WTC11 (cell line): ENCODE results near the gene CEP78. TPM values are rescaled to one million over a fixed set of nuclear protein-coding genes. Genes with fewer than 3 reads are reported as not detected.

ENCODE experiments used
- ATAC-seq: fragments of 200-7000 bp; cut with Tn5 transposase; 2 replicates; pipeline ENCODE4 v1.10.0; 2021; ENCODE audit warnings: mild to moderate bottlenecking, moderate library complexity
- CTCF ChIA-PET: fragments of 300-600 bp; sonication (Branson Sonifier 250); formaldehyde crosslinking; loops from one replicate; lab custom pipeline; 2021; ENCODE audit warnings: antibody characterized with exemption; lab: Charles Lee
- POLR2A ChIA-PET: fragments of 350-600 bp; sonication (Branson Sonifier 250); formaldehyde crosslinking; loops from one replicate; lab custom pipeline; 2021; ENCODE audit warnings: antibody characterized with exemption; lab: Charles Lee
- DNase-seq: peaks from one replicate; pipeline ENCODE4 v3.0.0; 2021; ENCODE audit warnings: low spot score
- H3K27ac Mint-ChIP-seq: 2 replicates; pipeline ENCODE4 v1.8.0; 2021; ENCODE audit warnings: mixed read lengths
- H3K27me3 Mint-ChIP-seq: 2 replicates; pipeline ENCODE4 v1.8.0; 2021; ENCODE audit warnings: low read depth, mild to moderate bottlenecking, moderate library complexity, mixed read lengths
- H3K36me3 Mint-ChIP-seq: 2 replicates; pipeline ENCODE4 v1.8.0; 2021; ENCODE audit warnings: mixed read lengths
- H3K4me1 Mint-ChIP-seq: 2 replicates; pipeline ENCODE4 v1.8.0; 2022; ENCODE audit warnings: mixed read lengths
- H3K4me3 Mint-ChIP-seq: 2 replicates; pipeline ENCODE4 v1.8.0; 2021; ENCODE audit warnings: mild to moderate bottlenecking, moderate library complexity, mixed read lengths
- H3K9me3 Mint-ChIP-seq: 2 replicates; pipeline ENCODE4 v1.8.0; 2021; ENCODE audit warnings: mixed read lengths
- ATF2 ChIP-seq: sonication (generic); formaldehyde crosslinking; IDR thresholded peaks from 2 replicates; pipeline ENCODE4 v1.8.1; 2022; ENCODE audit warnings: low read depth, missing genetic modification reagents, borderline replicate concordance
- CBFB ChIP-seq: sonication (generic); formaldehyde crosslinking; IDR thresholded peaks from 2 replicates; pipeline ENCODE4 v1.8.1; 2022; ENCODE audit warnings: mild to moderate bottlenecking, low read depth, missing genetic modification reagents
- CDX4 ChIP-seq: fragments of 250-450 bp; sonication (Bioruptor Pico); IDR thresholded peaks from 2 replicates; pipeline ENCODE4 v1.9.0; 2021; ENCODE audit warnings: moderate library complexity, mild to moderate bottlenecking, inconsistent platforms, borderline replicate concordance
- E2F4 ChIP-seq: sonication (generic); formaldehyde crosslinking; IDR thresholded peaks from 2 replicates; pipeline ENCODE4 v1.8.1; 2022; ENCODE audit warnings: low read depth, mild to moderate bottlenecking, moderate library complexity, missing genetic modification reagents, borderline replicate concordance
- ETV6 ChIP-seq: sonication (generic); formaldehyde crosslinking; IDR thresholded peaks from 2 replicates; pipeline ENCODE4 v1.8.1; 2022; ENCODE audit warnings: mild to moderate bottlenecking, missing genetic modification reagents
- FOXK1 ChIP-seq: sonication (generic); formaldehyde crosslinking; IDR thresholded peaks from 2 replicates; pipeline ENCODE4 v1.8.0; 2022; ENCODE audit warnings: mild to moderate bottlenecking, moderate library complexity, missing genetic modification reagents
- FOXP4 ChIP-seq: sonication (generic); formaldehyde crosslinking; IDR thresholded peaks from 2 replicates; pipeline ENCODE4 v1.8.0; 2022; ENCODE audit warnings: mild to moderate bottlenecking, missing genetic modification reagents
- GABPB1 ChIP-seq: sonication (generic); formaldehyde crosslinking; IDR thresholded peaks from 2 replicates; pipeline ENCODE4 v1.8.1; 2023; ENCODE audit warnings: mild to moderate bottlenecking, missing genetic modification reagents
- GTF2I ChIP-seq: fragments of 250-450 bp; sonication (Bioruptor Pico); conservative IDR thresholded peaks from 2 replicates; pipeline ENCODE4 v1.4.0; 2021; ENCODE audit warnings: mild to moderate bottlenecking
- HMGA2 ChIP-seq: fragments of 250-450 bp; sonication (Bioruptor Pico); IDR thresholded peaks from 2 replicates; pipeline ENCODE4 v1.4.0; 2021; ENCODE audit warnings: mild to moderate bottlenecking, moderate library complexity
- MYBL2 ChIP-seq: sonication (generic); formaldehyde crosslinking; IDR thresholded peaks from 2 replicates; pipeline ENCODE4 v1.8.1; 2023; ENCODE audit warnings: mild to moderate bottlenecking, moderate library complexity, missing genetic modification reagents
- NFATC4 ChIP-seq: fragments of 250-450 bp; sonication (Bioruptor Pico); IDR thresholded peaks from 2 replicates; pipeline ENCODE4 v1.9.0; 2021; ENCODE audit warnings: mild to moderate bottlenecking
- NR1H2 ChIP-seq: sonication (generic); formaldehyde crosslinking; IDR thresholded peaks from 2 replicates; pipeline ENCODE4 v1.9.0; 2021; ENCODE audit warnings: mild to moderate bottlenecking, moderate library complexity, missing genetic modification reagents
- OVOL2 ChIP-seq: fragments of 250-450 bp; sonication (Bioruptor Pico); IDR thresholded peaks from 2 replicates; pipeline ENCODE4 v1.9.0; 2021; ENCODE audit warnings: mild to moderate bottlenecking, borderline replicate concordance
- PRRX2 ChIP-seq: fragments of 250-450 bp; sonication (Bioruptor Pico); IDR thresholded peaks from 2 replicates; pipeline ENCODE4 v1.8.0; 2021; ENCODE audit warnings: mild to moderate bottlenecking
- SMAD4 ChIP-seq: sonication (generic); formaldehyde crosslinking; IDR thresholded peaks from 2 replicates; pipeline ENCODE4 v1.8.0; 2022; ENCODE audit warnings: mild to moderate bottlenecking, missing genetic modification reagents
- ZBTB43 ChIP-seq: sonication (generic); formaldehyde crosslinking; IDR thresholded peaks from 2 replicates; pipeline ENCODE4 v1.8.1; 2023; ENCODE audit warnings: mild to moderate bottlenecking, missing genetic modification reagents
- ZNF219 ChIP-seq: sonication (generic); formaldehyde crosslinking; IDR thresholded peaks from 2 replicates; pipeline ENCODE4 v1.8.0; 2023; ENCODE audit warnings: missing genetic modification reagents, mild to moderate bottlenecking, borderline replicate concordance
- ZNF263 ChIP-seq: sonication (generic); formaldehyde crosslinking; IDR thresholded peaks from 2 replicates; pipeline ENCODE4 v1.8.1; 2022; ENCODE audit warnings: low read depth, mild to moderate bottlenecking, moderate library complexity, missing genetic modification reagents
- ZNF396 ChIP-seq: fragments of 250-450 bp; sonication (Bioruptor Pico); IDR thresholded peaks from 2 replicates; pipeline ENCODE4 v1.8.0; 2021; ENCODE audit warnings: mild to moderate bottlenecking, moderate library complexity, borderline replicate concordance
- ZNF671 ChIP-seq: fragments of 250-450 bp; sonication (Bioruptor Pico); IDR thresholded peaks from 2 replicates; pipeline ENCODE4 v1.8.0; 2021; ENCODE audit warnings: mild to moderate bottlenecking
- total RNA-seq: library from RNA; stranded (reverse); gene quantifications from 3 replicates; pipeline ENCODE4 v1.2.3, GENCODE V29; 2021
- TF ChIP-seq, protein P1 (sequence below): fragments of 250-450 bp; sonication (Bioruptor Pico); IDR thresholded peaks from 2 replicates; pipeline ENCODE4 v2.1.2; 2022; ENCODE audit warnings: mild to moderate bottlenecking, moderate library complexity
- TF ChIP-seq, protein P2 (sequence below): sonication (generic); formaldehyde crosslinking; IDR thresholded peaks from 2 replicates; pipeline ENCODE4 v1.8.1; 2023; ENCODE audit warnings: mild to moderate bottlenecking, missing genetic modification reagents, borderline replicate concordance

Gene CEP78
- total RNA-seq, 1 experiment from 2014 or later = 42.0 TPM

- TF ChIP-seq HMGA2 (no peak), SMAD4 (CRISPR knock-in tag) (no peak), ATF2 (CRISPR knock-in tag) (no peak; the same call in 1 of the 2 replicates), PRRX2 (CRISPR knock-in tag) (0 out of 2 replicates have a peak, but pooled peaks have one; percentile 7), CBFB (0 out of 2 replicates have a peak, but pooled peaks have one; percentile 4), MYBL2 (CRISPR knock-in tag) (peak; percentile 85), OVOL2 (CRISPR knock-in tag) (no peak), ZNF263 (CRISPR knock-in tag) (0 out of 2 replicates have a peak, but pooled peaks have one; percentile 12)
Observed at GRCh38 chr9:78296893-78297671, 61.2 kb downstream of the CEP78 start, which contains the start of gene PSAT1 (continued).

- DNase-seq (no peak), ATAC-seq (no peak)
- Mint-ChIP-seq H3K9me3 (no peaks in the 10 kb centered on the region), H3K4me1 (peaks cover 31% of the 10 kb centered on the region), H3K36me3 (peaks cover 29% of the 10 kb centered on the region), H3K4me3 (peak overlapping the region; percentile 91), H3K27ac (peak overlapping the region; percentile 89), H3K27me3 (no peaks in the 10 kb centered on the region)
- TF ChIP-seq E2F4 (CRISPR knock-in tag) (no peak), ETV6 (CRISPR knock-in tag) (no peak), FOXK1 (no peak), FOXP4 (CRISPR knock-in tag) (no peak), ZNF671 (0 out of 2 replicates have a peak, but pooled peaks have one; percentile 38), NFATC4 (no peak), GABPB1 (CRISPR knock-in tag) (no peak), NR1H2 (CRISPR knock-in tag) (no peak), GTF2I (no peak), ZNF219 (CRISPR knock-in tag) (no peak), ZBTB43 (CRISPR knock-in tag) (no peak), ZNF263 (CRISPR knock-in tag) (0 out of 2 replicates have a peak, but pooled peaks have one; percentile 9), CDX4 (CRISPR knock-in tag) (no peak), ZNF396 (CRISPR knock-in tag) (no peak)
- TF ChIP-seq, protein P1, sequence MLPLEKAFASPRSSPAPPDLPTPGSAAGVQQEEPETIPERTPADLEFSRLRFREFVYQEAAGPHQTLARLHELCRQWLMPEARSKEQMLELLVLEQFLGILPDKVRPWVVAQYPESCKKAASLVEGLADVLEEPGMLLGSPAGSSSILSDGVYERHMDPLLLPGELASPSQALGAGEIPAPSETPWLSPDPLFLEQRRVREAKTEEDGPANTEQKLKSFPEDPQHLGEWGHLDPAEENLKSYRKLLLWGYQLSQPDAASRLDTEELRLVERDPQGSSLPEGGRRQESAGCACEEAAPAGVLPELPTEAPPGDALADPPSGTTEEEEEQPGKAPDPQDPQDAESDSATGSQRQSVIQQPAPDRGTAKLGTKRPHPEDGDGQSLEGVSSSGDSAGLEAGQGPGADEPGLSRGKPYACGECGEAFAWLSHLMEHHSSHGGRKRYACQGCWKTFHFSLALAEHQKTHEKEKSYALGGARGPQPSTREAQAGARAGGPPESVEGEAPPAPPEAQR = no peak
- TF ChIP-seq, protein P2, sequence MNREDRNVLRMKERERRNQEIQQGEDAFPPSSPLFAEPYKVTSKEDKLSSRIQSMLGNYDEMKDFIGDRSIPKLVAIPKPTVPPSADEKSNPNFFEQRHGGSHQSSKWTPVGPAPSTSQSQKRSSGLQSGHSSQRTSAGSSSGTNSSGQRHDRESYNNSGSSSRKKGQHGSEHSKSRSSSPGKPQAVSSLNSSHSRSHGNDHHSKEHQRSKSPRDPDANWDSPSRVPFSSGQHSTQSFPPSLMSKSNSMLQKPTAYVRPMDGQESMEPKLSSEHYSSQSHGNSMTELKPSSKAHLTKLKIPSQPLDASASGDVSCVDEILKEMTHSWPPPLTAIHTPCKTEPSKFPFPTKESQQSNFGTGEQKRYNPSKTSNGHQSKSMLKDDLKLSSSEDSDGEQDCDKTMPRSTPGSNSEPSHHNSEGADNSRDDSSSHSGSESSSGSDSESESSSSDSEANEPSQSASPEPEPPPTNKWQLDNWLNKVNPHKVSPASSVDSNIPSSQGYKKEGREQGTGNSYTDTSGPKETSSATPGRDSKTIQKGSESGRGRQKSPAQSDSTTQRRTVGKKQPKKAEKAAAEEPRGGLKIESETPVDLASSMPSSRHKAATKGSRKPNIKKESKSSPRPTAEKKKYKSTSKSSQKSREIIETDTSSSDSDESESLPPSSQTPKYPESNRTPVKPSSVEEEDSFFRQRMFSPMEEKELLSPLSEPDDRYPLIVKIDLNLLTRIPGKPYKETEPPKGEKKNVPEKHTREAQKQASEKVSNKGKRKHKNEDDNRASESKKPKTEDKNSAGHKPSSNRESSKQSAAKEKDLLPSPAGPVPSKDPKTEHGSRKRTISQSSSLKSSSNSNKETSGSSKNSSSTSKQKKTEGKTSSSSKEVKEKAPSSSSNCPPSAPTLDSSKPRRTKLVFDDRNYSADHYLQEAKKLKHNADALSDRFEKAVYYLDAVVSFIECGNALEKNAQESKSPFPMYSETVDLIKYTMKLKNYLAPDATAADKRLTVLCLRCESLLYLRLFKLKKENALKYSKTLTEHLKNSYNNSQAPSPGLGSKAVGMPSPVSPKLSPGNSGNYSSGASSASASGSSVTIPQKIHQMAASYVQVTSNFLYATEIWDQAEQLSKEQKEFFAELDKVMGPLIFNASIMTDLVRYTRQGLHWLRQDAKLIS (CRISPR knock-in tag) = no peak
- ChIA-PET POLR2A (interaction anchor here (1.4 to 2.1 kb wide), 5 partner anchors 9 to 62 kb away, joined by 4 to 24 read pairs (median 15); partner anchors contain the start of gene CEP78), CTCF (interaction anchor here (0.8 to 1.6 kb wide), 4 partner anchors 37 to 168 kb away, joined by 3 to 7 read pairs (median 4); no protein-coding TSS in a partner anchor)
Observed at GRCh38 chr9:78297672-78297961, 61.7 kb downstream of the CEP78 start.
